ENCODE data around the gene EPS8L2.

DNA sequence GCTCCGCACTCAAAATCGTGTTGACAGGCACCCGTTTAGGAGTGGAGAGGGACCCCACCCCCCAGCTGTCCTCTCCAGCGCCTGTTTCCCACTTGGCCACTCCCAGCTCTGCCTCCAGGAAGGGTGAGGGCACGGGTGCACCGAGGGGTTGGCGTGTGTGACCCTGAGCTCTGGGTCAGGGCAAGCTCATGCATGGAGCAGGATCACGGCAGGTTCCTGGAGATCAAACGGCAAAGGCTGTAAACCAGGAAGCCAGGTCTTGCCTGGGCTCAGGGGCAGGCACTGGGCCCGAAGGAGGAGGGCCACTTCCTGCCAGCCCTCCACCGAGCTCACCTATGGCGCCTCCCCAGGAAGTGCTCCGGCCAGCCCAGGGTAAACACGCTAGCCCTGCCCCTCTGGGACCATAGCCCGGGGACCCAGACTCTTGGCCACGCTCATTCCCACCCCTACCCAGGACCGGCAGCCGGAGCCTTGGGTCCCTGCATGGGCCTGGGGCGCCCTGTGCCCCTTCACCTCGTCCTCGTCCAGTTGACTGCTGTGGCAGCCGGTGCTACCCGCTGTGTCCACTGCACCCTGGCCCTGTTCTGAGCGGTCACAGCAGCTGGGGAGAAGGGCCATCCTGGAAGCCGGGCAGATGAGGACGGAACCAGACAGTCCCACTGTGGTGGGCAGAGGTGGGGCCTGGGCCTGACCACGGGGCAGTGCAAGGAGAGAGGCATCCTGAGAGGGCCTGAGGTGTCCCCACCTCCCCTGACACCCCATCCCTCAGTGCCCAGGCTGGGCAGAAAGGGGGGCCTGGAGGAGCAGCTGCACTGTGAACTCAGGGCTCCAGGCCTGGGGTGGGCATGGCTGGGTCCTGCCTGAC is 1.0 kb upstream of the EPS8L2 start:
- TF ChIP-seq POLR2A (IDR thresholded peaks at IDR 0.05): no peak
- TF ChIP-seq, protein P1, sequence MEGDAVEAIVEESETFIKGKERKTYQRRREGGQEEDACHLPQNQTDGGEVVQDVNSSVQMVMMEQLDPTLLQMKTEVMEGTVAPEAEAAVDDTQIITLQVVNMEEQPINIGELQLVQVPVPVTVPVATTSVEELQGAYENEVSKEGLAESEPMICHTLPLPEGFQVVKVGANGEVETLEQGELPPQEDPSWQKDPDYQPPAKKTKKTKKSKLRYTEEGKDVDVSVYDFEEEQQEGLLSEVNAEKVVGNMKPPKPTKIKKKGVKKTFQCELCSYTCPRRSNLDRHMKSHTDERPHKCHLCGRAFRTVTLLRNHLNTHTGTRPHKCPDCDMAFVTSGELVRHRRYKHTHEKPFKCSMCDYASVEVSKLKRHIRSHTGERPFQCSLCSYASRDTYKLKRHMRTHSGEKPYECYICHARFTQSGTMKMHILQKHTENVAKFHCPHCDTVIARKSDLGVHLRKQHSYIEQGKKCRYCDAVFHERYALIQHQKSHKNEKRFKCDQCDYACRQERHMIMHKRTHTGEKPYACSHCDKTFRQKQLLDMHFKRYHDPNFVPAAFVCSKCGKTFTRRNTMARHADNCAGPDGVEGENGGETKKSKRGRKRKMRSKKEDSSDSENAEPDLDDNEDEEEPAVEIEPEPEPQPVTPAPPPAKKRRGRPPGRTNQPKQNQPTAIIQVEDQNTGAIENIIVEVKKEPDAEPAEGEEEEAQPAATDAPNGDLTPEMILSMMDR (IDR thresholded peaks at IDR 0.05): no peak
- no peak for TF ChIP-seq EP300 (IDR thresholded peaks at IDR 0.05)

All from suprapubic skin (tissue), 3 donors.